HG02840 (cell line): ENCODE data around the gene EBI3.
"Not testable (repeated sequence)": the region's sequence is repeated elsewhere in the genome, so short reads cannot be mapped to it uniquely, and the experiment has no call there.

Source experiments
- ATAC-seq: cut with Tn5 transposase; IDR thresholded peaks from one replicate; pipeline ENCODE4 v1.9.1; 2021; ENCODE audit warnings: mild to moderate bottlenecking, moderate library complexity, moderate number of reproducible peaks; ENCODE audit not compliant: unreplicated experiment, low FRiP score

Gene EBI3

DNA sequence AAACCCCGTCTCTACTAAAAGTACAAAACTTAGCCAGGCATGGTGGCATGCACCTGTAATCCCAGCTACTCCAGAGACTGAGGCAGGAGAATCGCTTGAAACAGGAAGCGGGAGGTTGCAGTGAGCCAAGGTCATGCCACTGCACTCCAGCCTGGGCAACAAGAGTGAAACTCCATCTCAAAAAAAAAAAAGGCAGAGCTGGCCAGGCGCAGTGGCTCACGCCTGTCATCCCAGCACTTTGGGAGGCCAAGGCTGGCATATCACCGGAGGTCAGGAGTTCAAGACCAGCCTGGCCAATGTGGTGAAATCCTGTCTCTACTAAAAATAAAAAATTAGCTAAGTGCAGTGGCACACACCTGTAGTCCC is 45.0 kb downstream of the EBI3 start:
- not testable (repeated sequence) for ATAC-seq

DNA sequence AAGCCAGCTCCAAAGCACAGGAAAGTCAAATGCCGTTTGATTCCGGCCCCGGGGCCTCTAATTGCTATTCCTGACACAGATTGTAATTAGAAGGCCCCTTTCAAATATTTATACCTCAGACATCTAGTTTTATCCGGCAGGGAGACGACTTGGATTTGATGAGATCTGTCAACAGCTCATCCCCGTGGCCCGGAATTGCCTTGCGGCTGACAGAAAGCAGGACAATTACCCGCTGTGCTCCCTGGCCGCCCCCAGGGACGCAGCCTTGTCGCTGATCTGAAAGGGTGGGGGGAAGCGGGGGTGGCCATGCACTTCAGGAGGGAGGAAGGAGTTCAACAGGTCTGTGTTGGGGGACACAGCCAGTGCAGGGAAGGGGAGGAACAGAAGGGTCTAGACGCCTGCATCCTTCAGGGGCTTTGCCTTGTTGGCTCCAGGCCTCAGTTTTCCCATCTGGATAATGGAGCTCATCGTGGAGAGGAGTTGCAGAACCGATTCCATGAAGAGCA is 47.9 kb downstream of the EBI3 start:
- no peak for ATAC-seq

DNA sequence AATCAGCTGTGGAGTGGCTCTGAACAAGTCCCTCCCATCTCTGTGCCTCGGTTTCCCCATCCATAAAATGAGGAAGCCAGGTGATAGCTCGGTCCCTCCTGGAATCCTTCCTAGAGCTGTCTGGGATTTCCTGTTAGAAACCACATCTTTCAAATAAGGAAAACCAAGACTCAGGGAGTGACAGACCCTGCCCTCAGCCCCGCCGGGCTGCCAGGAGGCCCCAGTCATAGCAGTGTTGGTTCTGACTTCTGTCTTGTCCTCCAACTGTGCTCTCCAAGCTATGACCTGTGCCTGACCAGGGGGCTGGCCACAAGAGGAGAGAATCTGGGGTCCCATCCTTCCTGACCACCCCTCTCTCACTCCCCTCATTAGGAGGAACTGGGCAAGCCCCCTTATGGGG is 48.7 kb downstream of the EBI3 start:
- no peak for ATAC-seq

DNA sequence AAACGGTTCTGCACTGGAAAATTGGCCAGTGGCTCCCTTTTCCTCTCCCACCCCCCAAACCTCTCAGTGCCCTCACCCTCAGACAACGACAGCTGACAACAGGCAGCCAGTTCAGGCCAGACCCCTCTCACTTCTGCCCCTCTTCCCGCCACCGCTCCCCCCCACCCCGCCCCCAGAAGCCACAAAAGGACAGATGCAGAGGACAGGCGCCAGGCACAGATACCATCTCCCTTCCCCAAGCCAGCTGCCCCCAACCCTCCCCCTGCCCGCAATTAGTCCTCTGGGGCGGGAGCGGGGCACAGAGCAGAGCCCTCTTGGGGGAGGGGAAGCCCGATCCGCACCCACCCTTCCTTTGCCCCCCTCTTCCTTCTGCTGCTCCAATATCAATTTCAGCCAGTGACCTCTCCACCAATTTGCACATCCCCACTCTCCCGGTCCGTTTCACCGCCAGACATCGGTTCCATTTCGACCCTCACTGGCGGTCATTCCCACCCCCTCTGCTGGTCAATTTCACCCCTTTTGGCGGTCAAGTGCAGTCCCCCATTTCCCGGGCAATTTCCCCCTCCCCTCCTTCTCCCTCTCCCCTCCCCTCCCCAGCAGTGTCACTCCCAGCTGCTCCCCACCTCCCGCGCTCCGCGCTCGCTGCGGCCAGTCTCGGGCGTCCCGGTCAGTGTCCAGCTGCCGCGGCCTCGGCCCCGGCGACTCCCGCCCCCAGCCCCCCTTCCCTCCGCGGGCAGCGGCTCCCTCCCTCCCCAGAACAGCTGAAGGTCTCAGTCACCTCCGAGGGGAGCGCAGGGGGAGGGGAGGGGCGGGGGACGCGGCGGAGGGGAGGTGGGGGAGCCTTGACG is 49.3 kb downstream of the EBI3 start, which contains the start of gene SHD:
Gene SHD (plus strand): TSS at position 848 of the 848 bp plus-strand sequence. CDS start 798 bp downstream, outside the sequence.
- ATAC-seq = no peak

DNA sequence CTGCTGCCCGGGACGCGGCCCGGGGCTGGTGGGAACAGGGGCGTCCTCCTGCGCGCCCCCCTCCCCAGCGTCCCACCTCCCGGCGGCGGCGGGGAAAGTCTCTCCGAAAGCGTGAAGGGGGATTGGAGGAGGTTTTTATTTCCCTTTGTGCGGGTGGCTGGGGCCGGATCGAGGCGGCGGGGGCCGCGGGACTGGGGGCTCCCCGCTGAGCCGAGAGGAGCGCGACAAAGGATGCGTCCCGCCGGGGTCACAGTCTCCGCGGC is 49.9 kb downstream of the EBI3 start:
- ATAC-seq = no peak

DNA sequence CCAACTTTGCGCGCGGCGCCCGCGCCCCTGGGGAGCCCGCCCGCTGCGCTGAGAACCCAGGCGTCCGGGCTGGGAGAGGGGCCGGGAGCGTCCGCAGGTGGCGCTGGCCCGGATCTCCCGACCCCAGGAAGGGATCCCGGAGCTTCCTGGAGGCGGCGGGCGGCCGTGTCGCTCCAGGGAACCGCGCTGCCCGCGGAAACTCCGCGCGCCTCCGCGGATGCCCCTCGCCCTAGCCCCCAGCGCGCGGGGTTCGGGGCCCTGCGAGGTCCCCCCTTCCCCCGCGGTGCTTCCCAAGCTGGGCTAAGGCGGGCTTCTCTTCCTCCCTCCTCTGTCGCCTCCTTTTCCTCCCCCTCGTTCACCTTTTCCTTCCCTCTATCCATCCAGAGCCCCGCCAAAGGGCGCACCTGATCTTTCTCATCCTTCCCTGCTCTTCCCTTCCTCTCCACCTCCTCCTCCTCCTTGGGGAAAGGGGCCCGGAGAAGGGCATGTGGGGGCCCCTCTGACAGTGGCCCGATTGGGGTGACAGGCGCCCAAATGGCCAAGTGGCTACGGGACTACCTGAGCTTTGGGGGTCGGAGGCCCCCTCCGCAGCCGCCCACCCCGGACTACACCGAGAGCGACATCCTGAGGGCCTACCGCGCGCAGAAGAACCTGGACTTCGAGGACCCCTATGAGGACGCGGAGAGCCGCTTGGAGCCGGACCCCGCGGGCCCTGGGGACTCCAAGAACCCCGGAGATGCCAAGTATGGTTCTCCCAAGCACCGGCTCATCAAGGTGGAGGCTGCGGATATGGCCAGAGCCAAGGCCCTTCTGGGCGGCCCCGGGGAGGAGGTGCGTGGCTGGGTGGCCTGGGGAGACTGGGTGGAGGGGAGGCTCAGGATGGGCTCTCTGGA is 50.5 kb downstream of the EBI3 start:
- ATAC-seq = no peak

DNA sequence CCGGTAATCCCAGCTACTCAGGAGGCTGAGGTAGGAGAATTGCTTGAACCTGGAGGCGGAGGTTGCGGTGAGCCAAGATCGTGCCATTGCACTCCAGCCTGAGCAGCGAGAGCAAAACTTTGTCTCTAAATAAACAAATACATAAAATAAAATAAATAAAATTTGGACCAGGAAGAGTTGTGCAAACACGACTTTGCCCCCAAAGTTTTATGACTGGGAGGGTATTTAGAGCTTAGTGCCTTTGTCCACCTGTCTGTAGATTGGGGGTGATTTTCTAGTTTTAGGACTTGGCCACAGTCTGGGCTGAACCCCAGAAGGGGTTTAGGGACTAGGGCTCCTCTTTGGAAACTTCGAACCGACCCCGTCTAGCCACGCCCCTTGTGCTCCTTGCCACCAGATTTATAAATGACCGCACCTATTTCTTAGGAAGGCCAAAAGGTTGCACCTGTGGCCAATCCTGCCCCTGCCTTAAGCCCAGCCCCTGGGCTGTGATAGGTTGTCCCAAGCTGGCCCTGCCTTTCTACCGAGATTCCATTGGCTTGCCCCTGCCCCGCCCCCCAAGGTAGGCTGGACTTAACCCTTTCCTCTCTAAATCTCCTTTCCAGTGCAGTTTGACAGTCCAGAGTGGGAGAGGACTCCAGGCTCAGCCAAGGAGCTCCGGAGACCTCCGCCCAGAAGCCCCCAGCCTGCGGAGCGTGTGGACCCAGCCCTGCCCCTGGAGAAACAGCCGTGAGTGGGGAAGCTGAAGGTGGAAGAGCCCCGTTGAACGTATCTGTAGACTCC is 55.0 kb downstream of the EBI3 start:
- ATAC-seq = no peak

DNA sequence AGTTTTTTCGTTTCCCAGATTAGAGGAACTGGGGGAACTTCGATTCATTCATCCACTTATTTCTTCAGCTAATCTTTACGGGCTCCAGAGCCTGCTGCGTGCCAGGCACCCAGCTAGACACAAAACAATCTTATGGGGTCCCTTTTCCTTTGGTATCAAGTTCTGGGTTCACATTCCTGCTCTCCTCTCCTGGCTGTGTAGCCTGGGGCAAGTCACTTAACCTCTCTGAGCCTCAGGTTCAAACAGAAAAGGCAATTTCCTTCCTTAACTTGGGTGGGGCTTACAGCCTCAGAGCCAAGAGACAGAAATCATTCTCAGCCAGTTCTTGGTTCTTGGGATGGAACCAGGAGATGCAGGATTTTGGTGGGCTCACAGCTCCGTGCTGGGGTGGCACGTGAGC is 55.7 kb downstream of the EBI3 start:
- ATAC-seq = no peak

DNA sequence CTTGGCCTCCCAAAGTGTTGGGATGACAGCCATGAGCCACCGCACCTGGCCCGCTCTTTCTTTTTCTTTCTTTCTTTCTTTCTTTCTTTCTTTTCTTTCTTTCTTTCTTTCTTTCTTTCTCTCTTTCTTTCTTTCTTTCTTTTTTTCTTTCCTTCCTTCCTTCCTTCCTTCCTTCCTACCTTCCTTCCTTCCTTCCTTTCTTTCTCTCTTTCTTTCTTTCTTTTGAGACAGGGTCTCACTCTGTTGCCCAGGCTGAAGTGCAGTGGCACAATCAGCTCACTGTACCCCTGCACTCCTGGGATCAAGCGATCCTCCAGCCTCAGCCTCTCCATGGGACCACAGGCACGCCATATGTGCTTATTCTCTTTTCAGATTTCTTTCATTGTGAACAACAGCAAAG is 56.8 kb downstream of the EBI3 start:
- ATAC-seq = not testable (repeated sequence)
